HG02970 (cell line): ENCODE data around the gene ANKRD11.

Experiments used
- ATAC-seq: cut with Tn5 transposase; IDR thresholded peaks from one replicate; pipeline ENCODE4 v1.9.1; 2021; ENCODE audit warnings: mild to moderate bottlenecking, moderate library complexity, moderate number of reproducible peaks; ENCODE audit not compliant: unreplicated experiment, low FRiP score

ANKRD11 gene

DNA sequence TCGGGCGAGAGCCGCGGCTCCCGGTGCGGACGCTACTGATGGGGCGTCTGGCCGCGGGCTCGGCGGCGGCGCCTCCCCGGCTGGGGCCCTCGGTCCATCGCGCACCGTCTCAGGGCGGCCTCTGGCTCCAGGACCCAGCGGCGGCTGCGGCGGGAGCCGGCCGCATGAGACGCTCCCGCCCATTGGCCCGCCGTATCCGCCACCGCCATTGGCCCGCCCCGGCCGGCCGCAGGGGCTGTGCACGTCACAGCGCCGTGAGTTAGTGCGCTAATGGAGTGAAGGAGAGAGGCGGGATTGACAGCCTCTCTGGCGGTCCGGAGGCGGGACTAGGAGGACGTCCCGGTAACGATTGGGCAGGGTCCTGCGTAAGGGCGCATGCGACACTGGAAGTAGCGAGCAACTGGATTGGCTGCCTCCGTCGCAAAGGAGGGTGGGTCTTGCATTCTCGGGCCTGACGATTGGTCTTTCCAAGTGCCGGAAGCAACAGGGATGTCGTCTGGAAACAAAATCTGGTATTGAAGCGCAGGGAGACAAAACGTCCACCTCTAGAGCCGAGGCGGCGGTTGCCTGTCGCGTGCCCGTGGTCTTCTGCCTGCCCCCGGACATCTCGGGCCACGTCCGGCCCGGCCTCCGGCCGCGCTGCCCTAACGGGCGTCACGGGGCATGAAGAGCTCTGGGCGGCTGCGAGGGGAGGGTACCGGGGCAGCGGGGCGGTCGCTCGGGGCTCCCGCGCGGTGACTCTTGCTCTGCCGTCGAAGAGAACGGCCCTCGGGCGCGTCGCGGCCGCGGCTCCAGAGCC, at the start of gene ANKRD11:
TSS of gene ANKRD11 (minus strand) at position 123 of the 799 bp plus-strand sequence. CDS start 173,542 bp downstream, outside the sequence.
- ATAC-seq = peak; percentile 89

DNA sequence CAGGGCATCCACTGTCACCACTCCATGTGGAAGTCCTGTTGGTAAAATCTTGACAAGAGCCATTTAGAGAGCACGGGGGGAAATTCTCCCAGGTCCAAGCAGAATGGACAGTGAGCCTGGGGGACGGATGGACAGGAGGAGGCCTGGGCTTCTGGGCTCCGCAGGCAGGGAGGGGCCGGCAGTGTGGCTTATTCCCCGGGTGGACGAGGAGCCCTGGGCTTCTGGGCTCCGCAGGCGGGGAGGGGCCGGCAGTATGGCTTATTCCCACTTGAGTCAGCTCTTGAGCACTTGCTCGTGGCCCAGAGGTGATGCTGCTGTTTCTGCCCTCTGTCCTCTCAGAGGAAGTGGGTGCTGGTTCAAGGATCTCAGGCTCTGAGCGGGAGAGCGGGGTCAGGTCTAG, 47.9 kb upstream of the ANKRD11 start:
- ATAC-seq = no peak

DNA sequence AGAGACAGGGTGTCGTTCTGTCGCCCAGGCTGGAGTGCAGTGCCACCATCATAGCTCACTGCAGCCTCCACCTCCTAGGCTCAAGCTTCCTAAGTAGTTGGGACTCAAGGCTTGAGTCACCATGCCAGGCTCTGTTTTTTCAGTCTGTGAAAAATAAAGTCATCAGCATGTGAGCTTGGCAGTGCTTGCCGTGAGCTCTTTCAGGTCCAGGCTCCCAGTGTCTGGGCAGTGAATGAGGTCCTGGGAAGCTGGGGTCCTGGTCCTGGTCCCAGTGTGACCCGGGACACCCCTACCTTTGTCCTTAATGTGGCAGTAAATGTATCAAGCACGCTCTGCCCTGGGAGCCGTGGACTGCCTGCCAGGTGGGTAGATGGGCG, 47.2 kb upstream of the ANKRD11 start:
- no peak for ATAC-seq

DNA sequence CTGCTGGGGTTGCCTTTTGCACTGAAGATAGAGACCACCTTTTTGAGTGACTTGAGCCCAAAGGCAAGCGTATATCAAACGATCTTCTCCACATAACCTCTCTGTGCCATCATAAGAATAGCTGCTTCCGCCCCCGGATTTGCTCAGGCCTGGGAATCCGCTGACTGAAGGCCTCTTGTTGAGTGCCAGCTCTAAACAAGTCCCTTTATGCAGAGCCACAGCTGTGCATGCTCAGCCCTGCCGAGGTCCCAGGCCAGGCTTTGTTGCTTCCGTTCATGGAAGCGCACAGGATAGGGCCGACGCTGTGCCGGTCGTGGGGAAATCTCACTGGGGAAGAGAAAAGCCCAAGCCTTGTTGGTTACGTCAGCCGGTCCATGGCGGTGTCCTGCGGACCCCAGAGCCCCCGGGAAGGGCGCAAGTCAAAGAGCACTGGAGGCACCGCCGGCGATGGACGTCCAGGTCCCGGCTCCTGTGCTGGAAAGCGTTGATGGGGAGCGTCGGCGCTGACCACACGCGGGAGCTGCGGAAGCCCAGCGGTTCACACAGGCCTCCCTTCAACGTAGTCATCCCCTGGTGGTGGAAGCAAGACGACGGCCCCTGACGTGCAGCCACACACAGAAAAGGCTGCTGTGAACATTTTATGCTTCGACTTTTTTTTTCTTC, 46.7 kb upstream of the ANKRD11 start:
- no peak for ATAC-seq

DNA sequence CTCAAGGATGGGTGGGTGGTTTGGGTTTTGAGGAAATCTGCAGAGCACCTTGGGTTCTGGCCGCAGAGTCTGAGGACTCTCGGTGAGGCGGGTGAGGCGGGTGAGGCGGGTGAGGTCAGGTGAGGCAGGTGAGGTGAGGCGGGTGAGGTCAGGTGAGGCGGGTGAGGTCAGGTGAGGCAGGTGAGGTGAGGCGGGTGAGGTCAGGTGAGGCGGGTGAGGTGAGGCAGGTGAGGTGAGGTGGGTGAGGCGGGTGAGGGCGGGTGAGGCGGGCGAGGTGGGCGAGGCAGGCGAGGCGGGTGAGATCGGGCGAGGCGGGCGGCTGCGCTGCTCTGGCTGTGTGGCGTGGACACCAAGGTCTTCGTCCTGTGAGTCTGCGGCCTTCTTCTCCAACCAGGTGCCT, 46.0 kb upstream of the ANKRD11 start:
- ATAC-seq = no peak

DNA sequence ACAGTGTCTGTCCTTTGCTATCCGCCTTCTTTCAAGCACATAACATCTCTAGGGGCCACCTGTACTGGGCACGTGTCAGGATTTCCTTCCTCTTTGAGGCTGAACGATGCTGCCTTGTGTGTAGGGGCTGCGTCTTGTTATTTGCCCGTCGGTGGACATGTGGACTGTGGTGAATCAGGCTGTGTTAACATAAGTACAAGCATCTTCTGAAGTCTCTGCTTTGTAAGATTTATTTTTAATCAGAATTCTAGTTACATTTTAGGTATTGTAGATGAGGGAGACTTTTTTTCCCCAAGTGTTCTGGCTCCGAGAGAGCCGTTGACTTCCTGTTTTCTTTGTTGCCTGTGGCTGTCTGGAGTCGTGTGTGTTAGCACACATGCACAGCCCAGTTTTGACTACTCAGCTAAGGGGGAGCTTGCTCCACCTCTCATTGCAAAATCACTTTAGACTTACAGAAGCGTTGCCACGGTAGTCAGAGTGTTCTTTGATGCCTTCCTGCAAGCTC, 43.9 kb upstream of the ANKRD11 start:
- no peak for ATAC-seq

DNA sequence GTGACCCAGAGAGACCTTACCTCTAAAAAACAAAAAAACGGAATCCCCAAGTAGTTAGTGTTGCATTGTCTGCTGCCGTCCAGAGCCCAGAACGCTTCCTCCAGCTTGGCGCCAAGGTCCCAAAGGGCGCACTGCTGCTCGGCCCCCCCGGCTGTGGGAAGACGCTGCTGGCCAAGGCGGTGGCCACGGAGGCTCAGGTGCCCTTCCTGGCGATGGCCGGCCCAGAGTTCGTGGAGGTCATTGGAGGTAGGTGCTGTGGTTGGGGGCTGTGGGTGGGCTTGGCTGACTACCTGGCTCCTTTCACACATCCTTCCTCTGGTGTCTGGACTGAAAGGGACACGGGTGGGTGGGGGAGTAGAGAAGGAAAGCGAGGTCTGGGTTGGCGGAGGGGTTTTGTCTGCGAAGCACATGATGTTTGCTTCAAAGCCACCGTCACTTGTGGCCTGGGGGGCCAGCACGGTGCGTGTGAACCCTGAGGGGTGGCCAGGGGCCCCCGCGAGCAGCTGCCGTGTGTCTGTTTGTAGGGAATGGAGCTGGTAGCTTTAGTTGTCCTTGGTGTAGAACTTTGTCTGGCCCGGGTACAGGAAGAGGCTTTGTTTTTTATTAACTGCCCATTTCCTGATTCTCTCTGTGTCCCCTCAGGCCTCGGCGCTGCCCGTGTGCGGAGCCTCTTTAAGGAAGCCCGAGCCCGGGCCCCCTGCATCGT, 41.6 kb upstream of the ANKRD11 start:
- no peak for ATAC-seq

DNA sequence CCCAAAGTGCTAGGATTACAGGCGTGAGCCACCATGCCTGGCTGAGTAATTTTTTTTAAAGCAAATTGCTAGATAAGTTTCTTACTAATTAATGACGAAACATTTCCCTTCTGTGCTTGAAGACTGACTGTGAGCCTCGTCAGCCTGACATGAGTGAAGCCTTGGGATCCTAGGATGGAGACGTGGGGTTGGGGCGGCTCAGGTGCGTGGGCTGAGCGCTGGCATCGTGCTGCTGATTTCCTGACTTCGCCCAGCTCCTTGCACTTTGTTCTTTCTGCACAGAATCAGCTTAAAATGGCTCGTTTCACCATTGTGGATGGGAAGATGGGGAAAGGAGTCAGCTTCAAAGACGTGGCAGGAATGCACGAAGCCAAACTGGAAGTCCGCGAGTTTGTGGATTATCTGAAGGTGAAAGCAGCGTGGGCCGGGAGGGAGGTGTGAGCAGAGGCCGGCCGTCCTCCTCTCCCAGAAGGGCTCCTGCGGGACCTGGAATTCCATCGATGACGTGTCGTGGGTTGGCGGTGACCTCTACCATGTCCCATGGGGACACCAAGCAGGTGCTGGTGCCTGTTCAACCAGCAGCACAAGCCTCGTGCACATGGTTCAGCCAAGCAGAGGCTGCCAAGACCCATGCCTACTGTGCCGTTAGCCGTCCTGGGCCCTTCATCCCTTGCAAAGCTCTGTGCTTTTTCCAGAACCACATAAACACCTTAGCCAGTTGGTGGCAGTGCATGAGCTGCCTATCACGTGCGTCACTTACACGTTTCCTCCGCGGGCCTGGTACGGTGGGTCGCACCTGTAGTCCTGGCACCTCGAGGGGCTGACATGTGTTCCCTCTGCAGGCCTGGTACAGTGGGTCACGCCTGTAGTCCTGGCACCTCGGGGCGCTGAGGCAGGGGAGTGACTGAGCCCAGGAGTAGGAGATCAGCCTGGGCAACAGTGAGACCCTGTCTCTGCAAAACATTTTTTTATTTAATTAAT, 40.3 kb upstream of the ANKRD11 start:
- no peak for ATAC-seq

DNA sequence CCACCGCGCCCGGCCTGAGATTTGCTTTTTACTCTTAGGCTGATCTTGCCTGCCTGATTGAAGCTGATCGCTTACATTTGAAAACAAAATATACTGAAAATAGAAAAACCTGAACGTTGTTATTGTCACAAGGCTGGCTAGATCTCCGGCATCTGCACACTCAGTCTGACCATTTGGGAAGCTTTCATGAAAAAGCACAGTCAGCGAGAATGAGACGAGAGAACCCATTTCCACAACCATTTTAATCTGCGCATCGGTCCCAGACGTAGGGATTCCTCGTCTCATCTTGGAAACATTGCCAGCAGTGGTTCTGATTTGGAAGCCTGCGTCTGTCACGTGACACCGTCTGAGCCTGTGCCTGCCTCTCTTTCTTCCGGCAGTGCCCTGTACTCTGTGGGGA, 38.7 kb upstream of the ANKRD11 start:
- ATAC-seq = no peak

DNA sequence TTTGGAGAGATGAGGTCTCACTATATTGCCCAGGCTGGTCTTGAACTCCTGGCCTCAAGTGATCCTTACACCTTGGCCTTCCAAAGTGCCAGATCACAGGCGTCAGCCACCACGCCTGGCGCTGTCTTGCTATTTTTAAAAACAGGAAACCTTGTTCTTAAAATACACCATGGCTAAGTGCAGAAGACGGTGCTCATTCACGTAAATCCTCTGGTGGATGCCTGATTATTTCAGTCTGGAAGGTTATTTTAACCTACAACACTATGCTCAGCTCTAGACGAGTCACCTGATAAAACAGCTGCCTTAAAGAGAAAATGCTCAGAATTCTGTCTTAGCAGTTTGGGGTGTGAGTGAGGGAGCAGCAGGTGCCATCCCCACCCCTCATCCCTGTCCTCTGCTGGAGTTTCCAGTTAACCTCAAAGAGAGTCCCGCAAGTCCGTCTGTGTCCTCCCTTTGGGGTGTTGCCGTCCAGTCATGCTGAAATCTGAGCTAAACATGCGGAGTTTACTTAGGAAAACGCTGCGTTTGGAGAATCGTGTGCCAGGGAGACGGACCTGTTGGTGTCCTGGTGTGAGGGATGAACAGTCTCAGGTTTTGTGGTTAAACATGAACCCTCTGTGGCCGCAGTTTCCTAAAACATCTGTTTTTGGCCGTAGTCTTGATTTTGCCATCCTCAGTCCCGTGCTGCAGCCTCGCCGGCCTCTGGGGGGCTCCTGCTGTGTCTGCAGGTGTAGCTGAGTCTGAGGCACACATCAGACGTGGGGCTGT, 35.0 kb upstream of the ANKRD11 start:
- no peak for ATAC-seq

DNA sequence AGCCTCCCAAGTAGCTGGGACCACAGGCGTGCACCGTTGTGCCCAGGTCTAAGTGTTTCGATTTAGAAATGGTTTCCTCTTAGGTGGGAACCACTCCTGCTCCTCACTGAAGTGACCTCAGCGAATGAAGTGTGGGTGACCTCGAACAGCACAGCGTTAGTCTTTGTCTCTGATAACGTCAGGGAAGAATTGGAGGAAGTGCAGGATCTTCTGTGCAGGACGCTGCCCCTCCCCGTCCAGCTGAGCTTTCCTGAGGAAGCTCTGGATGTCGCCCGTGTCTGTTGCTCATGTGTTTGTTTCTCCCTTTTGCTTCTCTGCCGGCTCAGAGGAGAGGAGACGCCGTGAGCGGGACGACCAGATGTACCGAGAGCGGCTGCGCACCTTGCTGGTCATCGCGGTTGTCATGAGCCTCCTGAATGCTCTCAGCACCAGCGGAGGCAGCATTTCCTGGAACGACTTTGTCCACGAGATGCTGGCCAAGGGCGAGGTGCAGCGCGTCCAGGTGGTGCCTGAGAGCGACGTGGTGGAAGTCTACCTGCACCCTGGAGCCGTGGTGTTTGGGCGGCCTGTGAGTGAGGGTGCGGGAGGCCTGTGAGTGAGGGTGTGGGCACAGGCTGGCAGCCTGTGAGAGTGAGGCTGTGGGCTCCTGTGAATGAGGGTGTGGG, 33.5 kb upstream of the ANKRD11 start:
- ATAC-seq = no peak

DNA sequence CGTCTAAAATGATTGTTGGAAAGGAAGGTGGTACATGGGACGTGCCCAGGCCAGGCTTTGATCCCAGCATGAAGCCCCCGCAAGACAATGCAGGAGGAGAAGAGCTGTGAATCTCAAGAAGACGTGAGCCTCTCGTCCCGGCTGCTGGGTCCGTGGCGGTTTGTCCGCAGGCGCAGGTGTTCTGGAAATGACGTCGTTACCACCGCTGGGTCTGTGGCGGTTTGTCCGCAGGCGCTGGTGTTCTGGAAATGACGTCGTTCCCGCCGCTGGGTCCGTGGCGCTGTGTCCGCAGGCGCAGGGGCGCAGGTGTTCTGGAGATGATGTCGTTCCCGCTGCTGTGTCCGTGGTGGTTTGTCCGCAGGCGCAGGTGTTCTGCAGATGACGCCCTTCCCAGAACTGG, 31.9 kb upstream of the ANKRD11 start:
- no peak for ATAC-seq

DNA sequence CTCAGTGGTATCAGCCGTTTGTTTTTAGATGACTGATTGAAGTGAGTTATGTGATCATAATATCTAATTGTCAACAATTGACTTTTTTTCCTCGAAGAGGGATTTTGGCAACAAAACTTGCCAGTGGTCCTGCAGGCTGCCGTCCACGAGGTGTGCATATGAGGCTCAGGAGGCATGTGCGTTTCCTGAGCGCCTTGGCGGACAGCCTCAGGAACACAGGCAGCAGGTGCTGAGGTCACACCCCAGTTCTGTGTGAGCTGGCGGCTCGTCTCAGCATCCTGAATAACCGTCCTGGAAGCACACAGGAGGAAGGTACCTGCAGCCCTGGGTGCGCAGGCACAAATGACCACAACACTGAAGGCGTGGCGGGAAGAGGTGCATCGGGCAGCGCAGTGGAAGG, 29.5 kb upstream of the ANKRD11 start:
- ATAC-seq = no peak

DNA sequence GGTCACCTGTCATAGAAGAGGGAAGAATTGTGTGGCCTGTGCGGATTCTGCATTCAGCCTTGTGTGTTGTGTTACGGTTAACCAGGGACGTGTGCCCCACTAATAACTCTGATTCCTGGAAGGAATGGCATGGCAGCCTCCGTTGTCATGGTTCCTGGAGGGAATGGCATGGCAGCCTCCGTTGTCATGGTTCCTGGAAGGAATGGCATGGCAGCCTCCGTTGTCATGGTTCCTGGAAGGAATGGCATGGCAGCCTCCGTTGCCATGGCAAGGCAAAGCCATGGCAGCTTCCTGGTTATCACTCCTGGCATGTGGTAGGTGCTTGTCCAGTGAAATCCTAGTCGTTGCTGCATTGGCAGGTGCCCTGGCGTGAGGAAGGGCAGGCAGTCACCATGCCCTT, 26.8 kb upstream of the ANKRD11 start:
- ATAC-seq = no peak

DNA sequence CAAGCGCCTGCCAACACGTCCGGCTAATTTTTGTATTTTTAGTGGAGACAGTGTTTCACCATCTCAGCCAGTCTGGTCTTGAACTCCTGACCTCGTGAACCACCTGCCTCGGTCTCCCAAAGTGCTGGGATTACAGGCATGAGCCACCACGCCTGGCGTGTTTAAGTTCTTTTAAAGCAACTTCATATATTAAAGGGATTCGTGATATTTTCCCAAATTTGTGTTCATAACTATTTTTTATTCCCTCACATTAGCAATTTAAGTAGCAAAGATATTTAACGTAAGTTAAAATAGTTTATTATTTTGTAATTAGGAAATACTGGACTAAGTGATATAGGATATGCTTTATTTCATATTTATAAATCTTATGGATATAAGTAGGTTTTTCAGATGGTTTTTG, 22.1 kb upstream of the ANKRD11 start:
- ATAC-seq = no peak

DNA sequence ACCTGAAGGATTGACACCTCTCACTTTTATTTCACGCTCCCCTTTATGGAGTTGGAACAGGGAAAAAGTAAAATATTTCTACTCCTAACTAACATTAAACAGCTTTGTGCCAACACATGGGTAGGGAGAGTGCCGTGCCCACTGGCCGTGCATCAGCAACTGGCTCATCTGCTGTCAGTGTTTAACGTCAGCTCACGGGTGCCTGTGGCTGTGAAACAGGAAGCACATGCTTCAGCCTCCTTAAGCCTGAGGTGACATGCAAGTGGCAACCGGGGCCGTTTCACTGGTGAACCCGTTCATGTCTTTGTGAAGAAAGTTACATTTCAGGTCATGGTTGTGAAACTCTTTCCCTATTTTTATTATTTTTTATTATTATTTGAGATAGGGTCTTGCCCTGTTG, 21.0 kb upstream of the ANKRD11 start:
- no peak for ATAC-seq

DNA sequence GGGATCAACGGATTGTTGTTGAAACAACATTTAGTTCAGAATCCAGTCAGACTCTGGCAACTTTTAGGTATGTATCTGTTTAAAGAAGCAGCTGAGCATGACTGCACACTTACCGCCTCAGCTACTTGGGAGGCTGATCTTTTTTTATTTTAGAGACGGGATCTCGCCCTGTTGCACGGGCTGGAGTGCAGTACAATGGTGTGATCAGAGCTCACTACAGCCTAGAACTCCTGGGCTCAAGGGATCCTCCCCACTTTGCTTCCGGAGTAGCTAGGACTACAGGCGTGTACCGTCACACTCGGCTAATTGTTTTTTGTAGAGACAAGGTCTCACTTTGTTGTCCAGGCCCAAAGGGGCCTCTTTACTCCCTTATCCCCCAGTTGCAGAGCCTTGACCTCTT, 20.2 kb upstream of the ANKRD11 start:
- no peak for ATAC-seq

DNA sequence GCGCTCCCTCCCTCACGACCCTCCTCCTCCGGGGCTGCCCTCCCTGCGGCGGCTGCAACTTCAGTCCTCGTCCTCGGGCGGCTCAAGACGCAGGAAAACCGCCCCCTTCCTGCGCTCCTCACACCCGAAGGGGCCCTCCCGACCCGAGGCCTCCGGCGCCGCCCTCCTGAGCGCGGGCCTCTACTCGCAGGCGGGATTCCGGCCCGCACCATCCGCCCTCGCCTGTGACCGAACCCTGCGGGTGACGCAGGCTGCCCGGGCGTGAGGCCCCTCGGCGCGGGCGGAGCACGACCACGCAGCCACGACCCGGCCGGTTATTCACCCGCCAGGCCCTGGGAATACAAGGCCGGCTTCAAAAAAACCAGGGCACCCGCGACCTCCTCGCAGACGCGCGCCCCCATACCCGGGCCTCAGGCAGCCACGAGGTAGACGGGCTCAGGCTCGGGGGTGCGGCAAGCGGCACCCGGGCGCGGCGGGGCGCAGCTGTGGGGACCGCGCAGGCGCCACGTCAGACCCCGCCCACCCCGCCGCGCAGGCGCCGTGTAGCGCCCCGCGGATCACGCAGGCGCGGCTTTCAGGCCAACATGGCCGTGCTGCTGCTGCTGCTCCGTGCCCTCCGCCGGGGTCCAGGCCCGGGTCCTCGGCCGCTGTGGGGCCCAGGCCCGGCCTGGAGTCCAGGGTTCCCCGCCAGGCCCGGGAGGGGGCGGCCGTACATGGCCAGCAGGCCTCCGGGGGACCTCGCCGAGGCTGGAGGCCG, 17.7 kb upstream of the ANKRD11 start, which contains the start of gene SPG7:
TSS of gene SPG7 (plus strand) at position 570 of the 757 bp plus-strand sequence. CDS start at position 585, 15 bp downstream.
- peak; percentile 68 for ATAC-seq
